Ovary (tissue), 3 donors: Measurements from ENCODE around the gene ZFP1.

Source experiments
- POLR2A ChIP-seq: fragments of 450-650 bp; IDR thresholded peaks from one replicate; pipeline ENCODE4 v1.6.1; 2017; ENCODE audit warnings: antibody characterized with exemption, mild to moderate bottlenecking, moderate library complexity
- TF ChIP-seq, protein P1 (sequence below), 3 donors: fragments of 450-650 bp in 2 of 3; fragments of 200-600 bp in 1 of 3; IDR thresholded peaks; one replicate each; pipeline versions ENCODE4 v1.5.1 to v1.8.0; 2016 to 2022; ENCODE audit warnings: antibody characterized with exemption in 3 of 3, mild to moderate bottlenecking in 1 of 3
- donor health status: DM: no; HTN: no; CAD: no.

DNA sequence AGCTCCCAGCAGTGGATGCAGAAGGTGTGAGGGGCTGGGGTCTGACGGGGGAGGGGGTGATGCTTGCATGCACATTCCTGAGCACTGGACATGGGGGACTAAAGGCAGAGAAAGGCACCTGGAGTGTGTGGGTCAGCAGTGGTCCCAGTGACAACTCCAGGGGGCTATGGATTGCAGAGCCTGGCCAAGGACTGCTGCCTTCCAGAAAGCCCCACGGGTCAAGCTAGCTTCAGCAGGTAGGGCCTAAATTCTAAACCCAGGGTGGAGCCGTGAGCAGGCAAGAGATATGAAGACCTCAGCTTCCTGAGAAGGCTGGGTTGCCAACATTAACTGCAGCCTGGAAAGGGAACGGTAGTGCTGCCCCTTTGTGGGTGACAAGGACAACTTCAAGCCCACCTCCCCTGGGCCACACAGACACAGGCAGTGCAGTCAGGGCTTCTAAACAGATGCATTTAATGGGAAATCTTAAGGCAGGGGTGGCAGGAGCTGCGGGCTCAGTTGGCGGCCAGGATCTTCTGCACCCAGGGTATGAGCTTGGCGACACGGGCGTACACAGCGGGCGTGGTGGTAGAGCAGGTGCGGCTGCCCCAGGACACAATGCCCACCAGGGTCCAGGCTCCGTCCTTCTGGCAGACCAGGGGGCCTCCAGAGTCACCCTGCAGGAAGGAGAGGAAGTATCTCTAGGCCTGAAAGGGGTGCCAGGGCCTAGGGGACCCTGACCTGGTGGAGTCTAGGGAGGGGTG is 55.5 kb downstream of the ZFP1 start:
- TF ChIP-seq, protein P1, sequence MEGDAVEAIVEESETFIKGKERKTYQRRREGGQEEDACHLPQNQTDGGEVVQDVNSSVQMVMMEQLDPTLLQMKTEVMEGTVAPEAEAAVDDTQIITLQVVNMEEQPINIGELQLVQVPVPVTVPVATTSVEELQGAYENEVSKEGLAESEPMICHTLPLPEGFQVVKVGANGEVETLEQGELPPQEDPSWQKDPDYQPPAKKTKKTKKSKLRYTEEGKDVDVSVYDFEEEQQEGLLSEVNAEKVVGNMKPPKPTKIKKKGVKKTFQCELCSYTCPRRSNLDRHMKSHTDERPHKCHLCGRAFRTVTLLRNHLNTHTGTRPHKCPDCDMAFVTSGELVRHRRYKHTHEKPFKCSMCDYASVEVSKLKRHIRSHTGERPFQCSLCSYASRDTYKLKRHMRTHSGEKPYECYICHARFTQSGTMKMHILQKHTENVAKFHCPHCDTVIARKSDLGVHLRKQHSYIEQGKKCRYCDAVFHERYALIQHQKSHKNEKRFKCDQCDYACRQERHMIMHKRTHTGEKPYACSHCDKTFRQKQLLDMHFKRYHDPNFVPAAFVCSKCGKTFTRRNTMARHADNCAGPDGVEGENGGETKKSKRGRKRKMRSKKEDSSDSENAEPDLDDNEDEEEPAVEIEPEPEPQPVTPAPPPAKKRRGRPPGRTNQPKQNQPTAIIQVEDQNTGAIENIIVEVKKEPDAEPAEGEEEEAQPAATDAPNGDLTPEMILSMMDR (IDR thresholded peaks at IDR 0.05), result no peak
- no peak for TF ChIP-seq POLR2A
